Esophagus squamous epithelium (tissue), 5 donors: ENCODE data around the gene MYO5A. TPM values are rescaled to one million over a fixed set of nuclear protein-coding genes. Genes with fewer than 3 reads are reported as not detected.

Experiments used
- DNase-seq: peaks from one replicate; lab custom pipeline; 2025; lab: John Stamatoyannopoulos, UW
- H3K27ac ChIP-seq, 4 donors: fragments of 200-600 bp; sonication (generic); one replicate each; pipeline ENCODE4 v1.5.1; 2016 to 2019; ENCODE audit warnings: mild to moderate bottlenecking in 1 of 4
- H3K27me3 ChIP-seq, 4 donors: fragments of 200-600 bp; sonication (generic); 1 replicate in 3 of 4; 2 replicates in 1 of 4; pipeline versions ENCODE4 v1.5.1 to v1.6.0; 2017 to 2021; ENCODE audit warnings: antibody characterized with exemption in 1 of 4
- H3K36me3 ChIP-seq, 3 donors: fragments of 200-600 bp; sonication (generic); one replicate each; pipeline ENCODE4 v1.5.1; 2016 to 2019
- H3K4me1 ChIP-seq, 3 donors: fragments of 200-600 bp; sonication (generic); one replicate each; pipeline ENCODE4 v1.5.1; 2017 to 2019
- H3K4me3 ChIP-seq, 4 donors: fragments of 200-600 bp; sonication (generic); 1 replicate in 3 of 4; 2 replicates in 1 of 4; pipeline ENCODE4 v1.5.1; 2016 to 2019; ENCODE audit warnings: mild to moderate bottlenecking in 2 of 4, moderate library complexity in 1 of 4
- H3K9me3 ChIP-seq, 3 donors: fragments of 200-600 bp; sonication (generic); one replicate each; pipeline ENCODE4 v1.5.1; 2016 to 2019
- CTCF ChIP-seq, 6 experiments: fragments of 450-650 bp in 4 of 6; fragments of 200-600 bp in 2 of 6; sonication (generic) in 2 of 6; IDR thresholded peaks; one replicate each; pipeline ENCODE4 v1.5.1; 2016 to 2019; ENCODE audit warnings: antibody characterized with exemption in 6 of 6, mild to moderate bottlenecking in 4 of 6, moderate library complexity in 4 of 6
- POLR2A ChIP-seq, 4 donors: fragments of 450-650 bp; IDR thresholded peaks; one replicate each; pipeline ENCODE4 v1.6.1; 2017; ENCODE audit warnings: antibody characterized with exemption in 4 of 4, mild to moderate bottlenecking in 4 of 4, moderate library complexity in 3 of 4
- WGBS, 2 donors: methylation state at CpG; one replicate each; pipeline ENCODE4 v1.1.5; 2018; 5-methylcytosine and 5-hydroxymethylcytosine counted together
- intact Hi-C: fragments of 100-400 bp; cut with DNase I; formaldehyde crosslinking; loops from one replicate; pipeline ENCODE4 v1.15.0; 2022
- total RNA-seq, 4 donors: library from RNA; depleted of rRNA; stranded (reverse); fragments of >200 nt; gene quantifications; one replicate each; pipeline ENCODE4 v1.1.0, GENCODE V29; 2016
- donor health status: DM: yes; HTN: yes; CAD: no.

MYO5A gene
- total RNA-seq, 4 donors from 2014 or later: 11.3 to 24.6 (median 22.3) TPM

- H3K9me3 ChIP-seq: no peaks in the 10 kb centered on the region
- intact Hi-C loops: no loop called here
- 73 to 89% methylated on average over 5 to 6 of the region's 6 CpGs for WGBS, 2 donors
- no peaks in the 10 kb centered on the region for H3K27me3 ChIP-seq
- H3K4me1 ChIP-seq: peaks cover 0 to 42% (median 17%) of the 10 kb centered on the region in 3 donors
- TF ChIP-seq POLR2A (IDR thresholded peaks at IDR 0.05) (no peak), CTCF (IDR thresholded peaks at IDR 0.05) (no peak)
- no peak for DNase-seq
- H3K27ac ChIP-seq: no peak overlapping the region
- H3K36me3 ChIP-seq: no peaks in the 10 kb centered on the region
- H3K4me3 ChIP-seq: no peak overlapping the region
Observed at GRCh38 chr15:52506549-52506948, 22.1 kb downstream of the MYO5A start.

- no peaks in the 10 kb centered on the region for H3K27me3 ChIP-seq
- H3K36me3 ChIP-seq: no peaks in the 10 kb centered on the region
- no peak for DNase-seq
- H3K27ac ChIP-seq: no peak overlapping the region
- H3K4me1 ChIP-seq: peaks cover 0 to 31% (median 15%) of the 10 kb centered on the region in 3 donors
- intact Hi-C loops: no loop called here
- 35 to 66% methylated on average over 6 of the region's 6 CpGs for WGBS, 2 donors
- H3K4me3 ChIP-seq: no peak overlapping the region
- H3K9me3 ChIP-seq: no peaks in the 10 kb centered on the region
- TF ChIP-seq POLR2A (IDR thresholded peaks at IDR 0.05) (no peak), CTCF (IDR thresholded peaks at IDR 0.05) (no peak)
Observed at GRCh38 chr15:52505151-52505550, 23.5 kb downstream of the MYO5A start.

GRCh38 chr15:52503788-52504496 is 24.7 kb downstream of the MYO5A start:
- Histone ChIP-seq H3K27me3 (no peaks in the 10 kb centered on the region), H3K36me3 (no peaks in the 10 kb centered on the region), H3K9me3 (no peaks in the 10 kb centered on the region), H3K4me1 (peaks cover 0 to 19% (median 8%) of the 10 kb centered on the region in 3 donors), H3K4me3 (no peak overlapping the region), H3K27ac (no peak overlapping the region)
- DNase-seq: no peak
- no peak for TF ChIP-seq CTCF (IDR thresholded peaks at IDR 0.05)
- TF ChIP-seq POLR2A (IDR thresholded peaks at IDR 0.05): no peak
- 55 to 69% methylated on average over 5 of the region's 5 CpGs for WGBS, 2 donors
- intact Hi-C loops: no loop called here

GRCh38 chr15:52502608-52503007 is 26.1 kb downstream of the MYO5A start:
- WGBS, 2 donors: 92% methylated on average over 1 of the region's 1 CpG
- intact Hi-C loops: no loop called here

More at GRCh38 chr15:52502608-52503007, 26.1 kb downstream of the MYO5A start:
- TF ChIP-seq POLR2A (IDR thresholded peaks at IDR 0.05) (no peak), CTCF (IDR thresholded peaks at IDR 0.05) (no peak)
- DNase-seq: no peak
- no peaks in the 10 kb centered on the region for H3K36me3 ChIP-seq
- no peaks in the 10 kb centered on the region for H3K27me3 ChIP-seq
- H3K27ac ChIP-seq: no peak overlapping the region
- H3K4me3 ChIP-seq: no peak overlapping the region
- H3K4me1 ChIP-seq: peaks cover 0 to 18% (median 8%) of the 10 kb centered on the region in 3 donors
- H3K9me3 ChIP-seq: no peaks in the 10 kb centered on the region
